Breast epithelium (tissue), 3 donors: ENCODE data around the gene GMDS.

Source experiments
- POLR2A ChIP-seq: fragments of 450-650 bp; IDR thresholded peaks from one replicate; pipeline ENCODE4 v1.6.1; 2016; ENCODE audit warnings: antibody characterized with exemption, mild to moderate bottlenecking, moderate library complexity
- POLR2AphosphoS5 ChIP-seq, 3 donors: sonication (generic); formaldehyde crosslinking; IDR thresholded peaks; one replicate each; pipeline ENCODE4 v1.6.1; 2017; ENCODE audit warnings: antibody characterized with exemption in 3 of 3
- TF ChIP-seq, protein P1 (sequence below), 3 donors: fragments of 450-650 bp; IDR thresholded peaks; one replicate each; pipeline ENCODE4 v1.5.1; 2016 to 2017; ENCODE audit warnings: antibody characterized with exemption in 3 of 3, mild to moderate bottlenecking in 3 of 3, moderate library complexity in 3 of 3

- TF ChIP-seq, protein P1, sequence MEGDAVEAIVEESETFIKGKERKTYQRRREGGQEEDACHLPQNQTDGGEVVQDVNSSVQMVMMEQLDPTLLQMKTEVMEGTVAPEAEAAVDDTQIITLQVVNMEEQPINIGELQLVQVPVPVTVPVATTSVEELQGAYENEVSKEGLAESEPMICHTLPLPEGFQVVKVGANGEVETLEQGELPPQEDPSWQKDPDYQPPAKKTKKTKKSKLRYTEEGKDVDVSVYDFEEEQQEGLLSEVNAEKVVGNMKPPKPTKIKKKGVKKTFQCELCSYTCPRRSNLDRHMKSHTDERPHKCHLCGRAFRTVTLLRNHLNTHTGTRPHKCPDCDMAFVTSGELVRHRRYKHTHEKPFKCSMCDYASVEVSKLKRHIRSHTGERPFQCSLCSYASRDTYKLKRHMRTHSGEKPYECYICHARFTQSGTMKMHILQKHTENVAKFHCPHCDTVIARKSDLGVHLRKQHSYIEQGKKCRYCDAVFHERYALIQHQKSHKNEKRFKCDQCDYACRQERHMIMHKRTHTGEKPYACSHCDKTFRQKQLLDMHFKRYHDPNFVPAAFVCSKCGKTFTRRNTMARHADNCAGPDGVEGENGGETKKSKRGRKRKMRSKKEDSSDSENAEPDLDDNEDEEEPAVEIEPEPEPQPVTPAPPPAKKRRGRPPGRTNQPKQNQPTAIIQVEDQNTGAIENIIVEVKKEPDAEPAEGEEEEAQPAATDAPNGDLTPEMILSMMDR (IDR thresholded peaks at IDR 0.05), result no peak
- no peak for TF ChIP-seq POLR2AphosphoS5 (IDR thresholded peaks at IDR 0.05)
- TF ChIP-seq POLR2A, result no peak
These were observed 417.2 kb downstream of the GMDS start for GRCh38 chr6:1827984-1828793.
